Measurements from ENCODE around the gene PAGR1.
"Not testable (repeated sequence)": the region's sequence is repeated elsewhere in the genome, so short reads cannot be mapped to it uniquely, and the experiment has no call there.

Gene PAGR1

DNA sequence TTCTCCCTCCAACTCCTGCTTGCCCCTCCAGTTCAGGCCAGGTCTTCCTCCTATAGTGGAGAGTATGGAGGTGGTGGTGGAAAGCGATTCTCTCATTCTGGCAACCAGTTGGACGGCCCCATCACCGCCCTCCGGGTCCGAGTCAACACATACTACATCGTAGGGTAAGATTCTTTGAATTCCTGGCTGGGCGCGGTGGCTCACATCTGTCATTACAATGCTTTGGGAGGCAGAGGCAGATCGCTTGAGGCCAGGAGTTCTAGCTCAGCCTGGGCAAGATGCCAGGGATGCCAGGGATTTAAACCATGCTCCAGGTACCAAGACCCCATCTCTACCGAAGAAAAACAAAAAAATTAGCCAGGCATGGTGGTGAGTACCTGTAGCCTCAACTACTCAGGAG is 36.5 kb upstream of the PAGR1 start:
- Histone ChIP-seq H3K27me3 (ENCODE audit: insufficient read depth, poor library complexity, severe bottlenecking) (no peaks in the 10 kb centered on the region), H3K9me3 (ENCODE audit: severe bottlenecking) (no peaks in the 10 kb centered on the region), H3K36me3 (ENCODE audit: low read depth) (no peaks in the 10 kb centered on the region), H3K27ac (ENCODE audit: poor library complexity, severe bottlenecking) (no peak overlapping the region), H3K4me1 (ENCODE audit: insufficient read depth, poor library complexity, severe bottlenecking) (peaks cover 7% of the 10 kb centered on the region), H3K4me3 (ENCODE audit: severe bottlenecking) (no peak overlapping the region)
- ATAC-seq (ENCODE audit: low read depth) (peak; percentile 49), DNase-seq (ENCODE audit: low spot score) (peak; percentile 76)
- TF ChIP-seq, protein P1, sequence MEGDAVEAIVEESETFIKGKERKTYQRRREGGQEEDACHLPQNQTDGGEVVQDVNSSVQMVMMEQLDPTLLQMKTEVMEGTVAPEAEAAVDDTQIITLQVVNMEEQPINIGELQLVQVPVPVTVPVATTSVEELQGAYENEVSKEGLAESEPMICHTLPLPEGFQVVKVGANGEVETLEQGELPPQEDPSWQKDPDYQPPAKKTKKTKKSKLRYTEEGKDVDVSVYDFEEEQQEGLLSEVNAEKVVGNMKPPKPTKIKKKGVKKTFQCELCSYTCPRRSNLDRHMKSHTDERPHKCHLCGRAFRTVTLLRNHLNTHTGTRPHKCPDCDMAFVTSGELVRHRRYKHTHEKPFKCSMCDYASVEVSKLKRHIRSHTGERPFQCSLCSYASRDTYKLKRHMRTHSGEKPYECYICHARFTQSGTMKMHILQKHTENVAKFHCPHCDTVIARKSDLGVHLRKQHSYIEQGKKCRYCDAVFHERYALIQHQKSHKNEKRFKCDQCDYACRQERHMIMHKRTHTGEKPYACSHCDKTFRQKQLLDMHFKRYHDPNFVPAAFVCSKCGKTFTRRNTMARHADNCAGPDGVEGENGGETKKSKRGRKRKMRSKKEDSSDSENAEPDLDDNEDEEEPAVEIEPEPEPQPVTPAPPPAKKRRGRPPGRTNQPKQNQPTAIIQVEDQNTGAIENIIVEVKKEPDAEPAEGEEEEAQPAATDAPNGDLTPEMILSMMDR (IDR thresholded peaks at IDR 0.05; ENCODE audit: poor library complexity, severe bottlenecking), result no peak

DNA sequence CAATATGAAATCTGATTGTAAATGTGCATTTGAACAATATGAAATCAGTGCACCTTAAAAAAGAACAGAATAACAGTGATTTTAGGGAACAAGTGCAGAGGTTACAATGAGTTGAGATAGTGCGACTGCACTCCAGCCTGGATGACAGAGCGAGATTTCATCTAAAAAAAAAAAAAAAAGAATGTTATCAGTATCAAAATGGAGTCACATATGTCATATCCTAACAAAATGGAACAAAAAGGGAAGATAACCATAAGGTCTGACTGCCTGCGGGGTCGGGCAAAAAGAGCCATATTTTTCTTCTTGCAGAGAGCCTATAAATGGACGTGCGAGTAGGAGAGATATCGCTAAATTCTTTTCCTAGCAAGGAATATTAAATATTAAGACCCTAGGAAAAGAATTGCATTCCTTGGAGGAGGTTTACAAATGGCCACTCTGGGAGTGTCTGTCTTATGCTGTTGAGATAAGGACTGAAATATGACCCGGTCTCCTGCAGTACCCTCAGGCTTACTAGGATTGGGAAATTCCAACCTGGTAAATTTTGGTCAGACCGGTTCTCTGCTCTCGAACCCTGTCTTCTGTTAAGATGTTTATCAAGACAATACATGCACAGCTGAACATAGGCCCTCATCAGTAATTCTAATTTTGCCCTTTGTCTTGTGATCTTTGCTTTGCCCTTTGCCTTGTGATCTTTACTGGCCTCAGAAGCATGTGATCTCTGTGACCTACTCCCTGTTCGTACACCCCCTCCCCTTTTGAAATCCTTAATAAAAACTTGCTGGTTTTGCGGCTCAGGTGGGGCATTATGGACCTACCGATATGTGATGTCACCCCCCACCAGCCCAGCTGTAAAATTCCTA is 32.6 kb upstream of the PAGR1 start:
- not testable (repeated sequence) for ATAC-seq (ENCODE audit: low read depth); H3K4me3 ChIP-seq (ENCODE audit: severe bottlenecking); H3K27ac ChIP-seq (ENCODE audit: poor library complexity, severe bottlenecking); H3K4me1 ChIP-seq (ENCODE audit: insufficient read depth, poor library complexity, severe bottlenecking); DNase-seq (ENCODE audit: low spot score); H3K36me3 ChIP-seq (ENCODE audit: low read depth); H3K27me3 ChIP-seq (ENCODE audit: insufficient read depth, poor library complexity, severe bottlenecking); H3K9me3 ChIP-seq (ENCODE audit: severe bottlenecking)

DNA sequence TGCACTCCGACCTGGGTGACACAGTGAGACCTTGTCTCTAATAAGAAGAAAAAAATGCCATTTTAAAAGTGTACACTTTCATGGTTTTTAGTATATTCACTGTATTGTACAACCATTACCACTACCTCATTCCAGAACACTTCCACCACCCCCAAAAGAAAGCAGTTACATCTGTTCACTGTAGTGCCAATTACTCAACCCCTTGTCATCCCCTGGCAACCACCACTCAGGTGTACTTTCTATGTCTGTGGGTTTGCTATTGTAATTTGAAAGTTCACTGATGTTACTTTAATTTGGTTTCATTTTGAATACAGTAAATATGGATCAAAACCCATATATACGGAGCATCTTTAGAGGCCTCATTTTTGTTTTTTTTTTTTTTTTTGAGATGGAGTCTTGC is 31.8 kb upstream of the PAGR1 start:
- TF ChIP-seq, protein P1 (IDR thresholded peaks at IDR 0.05; ENCODE audit: poor library complexity, severe bottlenecking), result no peak

DNA sequence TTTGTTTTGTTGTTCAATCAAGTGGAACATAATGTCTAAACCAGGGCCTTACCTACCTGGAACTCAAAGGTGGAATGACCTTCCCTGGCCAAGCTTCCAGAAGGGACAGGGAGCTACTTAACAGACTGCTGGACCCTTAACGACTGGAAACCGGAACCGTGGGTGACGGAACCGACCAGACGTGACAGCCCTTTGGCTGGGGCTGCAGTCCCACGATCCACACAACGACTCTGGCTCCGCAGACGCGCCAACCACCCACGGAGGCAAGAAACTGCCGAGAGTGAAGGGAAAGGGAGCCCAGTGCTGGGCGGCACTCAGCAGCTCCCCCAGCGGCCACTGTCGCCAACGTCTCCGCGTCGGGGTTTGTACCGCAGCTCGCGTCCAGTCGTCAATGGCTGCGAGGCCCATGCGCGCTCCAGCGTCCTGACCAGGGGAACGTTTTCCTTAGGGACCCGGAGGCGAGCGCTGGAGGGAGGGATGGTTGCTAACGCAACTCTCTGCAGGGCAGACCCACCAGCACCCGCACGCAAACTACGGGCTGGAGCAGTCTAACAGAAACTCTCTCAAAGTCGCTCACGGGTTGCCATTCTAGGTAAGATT is 31.0 kb upstream of the PAGR1 start:
- Histone ChIP-seq H3K27ac (ENCODE audit: poor library complexity, severe bottlenecking) (no peak overlapping the region), H3K4me3 (ENCODE audit: severe bottlenecking) (no peak overlapping the region), H3K9me3 (ENCODE audit: severe bottlenecking) (no peaks in the 10 kb centered on the region), H3K4me1 (ENCODE audit: insufficient read depth, poor library complexity, severe bottlenecking) (peaks cover 7% of the 10 kb centered on the region), H3K27me3 (ENCODE audit: insufficient read depth, poor library complexity, severe bottlenecking) (no peaks in the 10 kb centered on the region), H3K36me3 (ENCODE audit: low read depth) (no peaks in the 10 kb centered on the region)
- no peak for DNase-seq (ENCODE audit: low spot score)
- ATAC-seq (ENCODE audit: low read depth), result no peak
- TF ChIP-seq, protein P1 (IDR thresholded peaks at IDR 0.05; ENCODE audit: poor library complexity, severe bottlenecking), result peak; percentile 46

More for the DNA sequence above, 31.8 kb upstream of the PAGR1 start:
- no peak overlapping the region for H3K4me3 ChIP-seq (ENCODE audit: severe bottlenecking)
- H3K4me1 ChIP-seq (ENCODE audit: insufficient read depth, poor library complexity, severe bottlenecking), result peaks cover 7% of the 10 kb centered on the region
- no peak overlapping the region for H3K27ac ChIP-seq (ENCODE audit: poor library complexity, severe bottlenecking)
- DNase-seq (ENCODE audit: low spot score) (no peak), ATAC-seq (ENCODE audit: low read depth) (peak; percentile 83)
- no peaks in the 10 kb centered on the region for H3K27me3 ChIP-seq (ENCODE audit: insufficient read depth, poor library complexity, severe bottlenecking)
- H3K36me3 ChIP-seq (ENCODE audit: low read depth), result no peaks in the 10 kb centered on the region
- H3K9me3 ChIP-seq (ENCODE audit: severe bottlenecking), result no peaks in the 10 kb centered on the region

DNA sequence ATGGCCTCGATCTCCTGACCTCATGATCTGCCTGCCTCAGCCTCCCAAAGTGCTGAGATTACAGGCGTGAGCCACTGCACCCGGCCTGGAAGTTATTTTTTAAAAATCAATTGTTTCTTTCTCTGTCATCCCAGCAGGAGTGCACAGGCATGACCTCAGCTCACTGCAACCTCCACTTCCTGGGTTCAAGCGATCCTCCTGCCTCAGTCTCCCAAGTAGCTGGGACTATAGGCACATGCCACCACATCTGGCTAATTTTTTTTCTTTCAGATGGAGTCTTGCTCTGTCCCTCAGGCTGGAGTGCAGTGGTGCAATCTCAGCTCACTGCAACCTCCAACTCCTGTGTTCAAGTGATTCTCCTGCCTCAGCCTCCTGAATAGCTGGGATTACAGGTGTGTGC is 28.8 kb upstream of the PAGR1 start:
- not testable (repeated sequence) for H3K4me1 ChIP-seq (ENCODE audit: insufficient read depth, poor library complexity, severe bottlenecking); ATAC-seq (ENCODE audit: low read depth); DNase-seq (ENCODE audit: low spot score)

More for the DNA sequence above, 28.8 kb upstream of the PAGR1 start:
- not testable (repeated sequence) for H3K27ac ChIP-seq (ENCODE audit: poor library complexity, severe bottlenecking); H3K36me3 ChIP-seq (ENCODE audit: low read depth); H3K9me3 ChIP-seq (ENCODE audit: severe bottlenecking); H3K4me3 ChIP-seq (ENCODE audit: severe bottlenecking); H3K27me3 ChIP-seq (ENCODE audit: insufficient read depth, poor library complexity, severe bottlenecking)
